Skeletal muscle satellite cell (primary cell): ENCODE data around the gene EHBP1. TPM values are rescaled to one million over a fixed set of nuclear protein-coding genes. Genes with fewer than 3 reads are reported as not detected.

Experiments
- small RNA-seq: library from RNA; depleted of rRNA; stranded (forward); fragments of <200 nt; gene quantifications from one replicate; pipeline ENCODE3, GENCODE V24; 2012

The EHBP1 gene

Small RNA genes lying within 50 kb of the gene (small RNA-seq; reads per million reads assigned to genes)
- not detected for gene RF00019
